ENCODE data around the gene ANKRD9.

Gene ANKRD9

DNA sequence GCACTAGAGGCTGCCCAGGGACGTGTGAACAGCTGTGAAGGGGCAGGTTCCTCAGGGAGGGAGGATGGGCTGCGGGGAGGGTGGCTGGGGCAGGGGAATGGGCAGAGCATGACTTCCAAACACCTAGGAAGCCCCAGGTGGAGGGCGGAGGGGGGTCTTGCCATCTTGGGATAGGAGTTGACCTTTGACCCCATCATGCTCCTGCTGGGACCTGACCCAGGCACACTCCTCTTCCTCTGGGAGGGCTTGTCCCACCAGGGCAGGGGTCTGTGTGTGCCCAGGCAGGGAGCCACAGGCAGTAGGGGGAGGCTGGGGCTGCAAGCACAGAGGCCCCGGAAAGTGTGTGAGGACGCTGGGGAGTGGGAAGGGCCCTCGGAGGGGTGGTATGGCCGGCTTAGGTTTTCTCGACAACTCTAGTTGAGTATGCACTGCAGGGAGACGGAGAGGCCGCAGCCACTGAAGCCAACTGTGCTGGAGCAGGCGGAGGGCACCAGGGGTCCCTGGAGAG lies 3.3 kb upstream of the ANKRD9 start:
- no peak for DNase-seq

GRCh38 chr14:102511538-102511937 lies 2.0 kb upstream of the ANKRD9 start:
- DNase-seq: no peak

DNA sequence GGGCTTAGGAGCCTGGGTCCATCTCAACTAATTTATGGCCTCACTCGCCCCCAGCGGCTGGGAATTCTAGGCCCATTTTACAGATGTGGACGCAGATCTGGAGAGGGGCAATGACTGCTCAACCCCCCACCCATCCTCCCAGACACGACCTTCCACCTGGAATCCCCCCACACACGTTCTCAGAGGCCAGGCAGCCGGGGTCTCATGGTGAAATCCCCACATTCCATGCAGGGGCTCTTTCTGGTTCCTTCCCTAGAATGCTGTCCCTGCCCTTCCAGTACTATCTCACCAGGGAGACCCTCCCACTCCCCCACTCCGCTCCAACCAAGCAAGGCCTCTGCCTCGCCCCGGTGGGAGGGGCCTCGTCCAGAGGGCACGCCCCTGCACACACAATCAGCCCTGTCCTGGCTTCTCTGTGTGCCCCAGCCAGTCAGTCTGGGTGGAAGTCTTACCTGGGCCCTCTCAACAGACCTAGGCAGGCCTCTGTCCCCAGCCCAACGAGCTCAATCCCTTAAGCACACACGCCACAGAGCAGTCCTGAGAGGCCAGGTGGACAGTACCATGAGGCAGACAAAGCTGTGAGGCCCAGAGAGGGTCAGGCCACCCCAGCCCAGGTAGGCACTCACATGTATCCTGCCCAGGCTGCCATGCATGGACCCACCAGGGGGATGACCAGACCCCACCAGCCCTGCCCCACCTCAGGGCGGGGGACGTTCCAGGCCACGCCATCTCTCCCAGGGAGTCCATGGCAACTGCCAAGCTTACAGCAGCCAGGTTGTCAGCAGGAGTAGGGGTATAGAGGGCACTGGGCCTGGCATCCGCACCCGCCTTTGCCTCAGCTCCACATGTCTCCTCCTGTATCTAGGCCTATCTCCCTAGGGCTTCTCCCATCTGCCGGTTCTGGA lies 1.3 kb upstream of the ANKRD9 start:
- no peak for DNase-seq

DNA sequence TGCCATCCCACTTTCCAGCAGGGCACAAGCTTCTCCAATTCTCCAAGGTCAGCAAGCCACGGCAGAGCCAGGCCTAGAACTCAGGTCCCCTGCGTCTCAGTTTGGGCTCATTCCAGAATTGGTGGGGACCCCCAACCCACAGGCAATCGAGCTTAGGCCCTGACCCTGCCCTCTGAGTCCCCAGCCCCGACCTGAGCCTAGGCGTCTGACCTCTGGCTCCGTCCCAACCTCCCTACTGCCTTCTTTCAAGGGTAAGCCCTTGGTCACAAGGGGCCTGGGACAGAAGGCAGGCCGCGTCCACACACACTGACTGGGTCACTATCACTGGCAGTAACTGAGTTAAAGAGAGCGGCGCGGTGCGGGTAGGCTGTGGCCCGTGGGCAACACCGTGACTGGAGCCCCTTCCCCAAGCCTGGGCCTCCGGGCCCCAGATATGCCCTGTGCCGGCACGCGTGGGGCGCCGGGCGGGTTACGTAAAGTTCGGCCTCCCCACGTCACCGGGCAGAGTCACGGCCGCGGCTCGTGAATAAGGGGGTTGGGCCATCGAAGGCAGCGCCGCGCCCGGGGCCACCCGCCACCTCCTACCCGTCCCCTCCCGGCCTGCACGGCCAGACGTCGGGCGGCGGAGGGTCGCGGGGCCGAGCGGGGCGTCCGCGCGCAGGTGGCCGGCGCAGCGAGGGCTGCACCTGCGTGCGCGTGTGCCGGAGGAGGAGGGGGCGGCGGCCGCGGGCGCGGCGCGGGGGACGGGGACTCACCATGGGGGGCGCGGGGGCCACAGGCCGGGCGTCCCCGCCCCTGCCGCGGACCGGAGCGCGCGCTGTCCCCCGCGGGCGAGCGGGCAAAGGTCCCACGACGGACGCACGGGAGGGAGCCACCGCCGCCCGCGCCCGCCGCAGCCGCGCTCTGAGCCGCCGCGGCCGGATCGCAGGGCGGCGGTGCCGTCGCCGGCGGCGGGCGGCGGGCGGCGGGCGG lies 516 bp downstream of the ANKRD9 start:
- no peak for DNase-seq

DNA sequence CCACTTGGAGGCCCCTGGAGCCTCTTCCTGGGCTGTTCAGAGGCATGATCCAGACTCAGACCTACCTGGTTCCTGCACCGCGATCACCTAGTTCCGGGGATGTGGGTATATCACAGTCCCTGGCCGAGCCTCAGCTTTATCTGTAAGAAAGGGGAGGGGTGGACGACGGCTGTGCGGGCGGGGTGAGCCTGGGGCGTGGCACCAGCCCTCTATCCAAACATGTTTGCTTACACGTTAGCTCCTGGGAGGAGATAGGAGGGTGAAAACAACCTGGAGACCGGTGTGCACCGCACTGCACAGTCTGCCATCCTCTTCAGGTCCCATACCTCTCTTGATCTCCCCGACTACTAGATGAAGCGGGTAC lies 1.2 kb downstream of the ANKRD9 start:
- DNase-seq: no peak

GRCh38 chr14:102507857-102508312 lies 1.7 kb downstream of the ANKRD9 start:
- DNase-seq: no peak

DNA sequence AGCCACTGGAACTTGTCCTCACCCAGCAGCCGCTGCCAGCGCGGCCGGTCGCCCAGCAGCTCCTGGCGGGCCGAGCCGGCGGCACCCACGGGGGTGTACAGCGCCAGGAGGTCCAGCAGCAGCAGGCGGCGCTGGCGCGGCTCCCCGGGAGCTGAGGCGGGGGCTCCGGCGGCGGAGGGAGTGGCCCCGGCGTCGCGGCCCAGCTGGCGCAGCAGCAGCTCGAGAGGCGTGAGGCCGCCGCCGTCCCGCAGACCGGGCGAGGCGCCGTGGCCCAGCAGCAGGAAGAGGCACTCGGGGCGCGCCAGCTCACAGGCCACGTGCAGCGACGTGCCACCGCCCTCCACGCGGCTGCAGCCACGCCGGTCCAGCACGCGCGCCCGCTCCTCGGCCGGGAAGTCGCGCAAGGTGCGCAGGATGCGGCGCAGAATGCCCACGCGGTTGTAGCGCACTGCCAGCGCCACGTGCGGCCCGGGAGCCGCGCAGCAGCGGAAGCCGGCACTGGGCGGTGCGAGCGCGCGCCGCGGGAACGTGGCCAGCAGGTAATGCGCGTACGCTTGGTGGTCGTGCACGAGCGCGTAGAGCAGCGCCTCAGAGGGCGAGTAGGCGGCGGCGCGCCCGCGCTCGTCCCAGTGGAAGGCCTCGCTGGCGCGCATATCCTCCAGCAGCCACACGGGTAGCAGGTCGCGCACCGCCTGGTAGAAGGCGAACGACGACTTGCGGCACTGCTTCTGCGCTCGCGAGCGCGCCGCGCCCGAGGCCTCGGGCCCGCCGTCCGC lies 2.3 kb downstream of the ANKRD9 start:
- peak; percentile 19 for DNase-seq

- no peak for DNase-seq
These were observed 3.0 kb downstream of the ANKRD9 start for GRCh38 chr14:102506626-102506925.

DNA sequence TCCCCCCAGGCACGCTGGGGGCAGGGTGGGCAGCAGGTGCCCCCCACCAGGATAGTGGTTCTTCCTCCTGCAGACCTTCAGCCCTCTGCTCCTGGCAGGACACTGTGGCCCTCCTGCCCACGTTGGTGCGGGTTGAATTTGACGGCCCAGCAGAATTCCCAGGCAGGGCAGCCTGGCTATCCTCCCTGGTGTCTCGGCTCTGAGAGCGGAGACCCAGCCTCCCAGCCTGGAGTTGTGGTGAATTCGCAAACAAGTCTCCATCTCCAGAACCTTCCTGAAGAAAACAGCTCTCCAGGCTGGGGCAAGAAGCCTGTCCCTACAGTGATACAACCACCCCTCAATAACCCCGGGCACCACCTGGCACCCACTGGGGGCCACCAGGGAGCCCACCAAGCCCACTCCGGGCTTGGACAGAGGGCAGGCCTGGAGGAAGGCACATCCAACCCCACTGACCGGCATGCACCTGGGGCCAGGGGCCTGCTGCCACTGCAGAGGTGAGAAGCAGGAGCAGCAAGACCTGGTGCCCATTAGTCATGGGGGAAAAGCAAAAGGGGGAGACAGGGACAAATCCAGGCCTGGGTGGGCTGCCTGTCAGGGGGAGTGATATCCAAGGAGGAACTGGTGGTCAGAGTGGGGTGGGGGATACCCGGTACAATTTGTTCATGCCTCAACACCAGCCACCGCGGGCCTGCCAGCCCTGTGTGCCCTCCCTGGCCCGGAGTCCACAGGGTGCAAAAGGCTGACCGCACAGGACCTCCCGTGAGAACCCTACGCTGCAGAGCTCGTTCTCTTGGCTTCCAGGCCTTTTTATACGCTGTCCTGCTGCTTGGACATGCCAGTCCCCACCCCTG lies 3.6 kb downstream of the ANKRD9 start:
- no peak for DNase-seq

DNA sequence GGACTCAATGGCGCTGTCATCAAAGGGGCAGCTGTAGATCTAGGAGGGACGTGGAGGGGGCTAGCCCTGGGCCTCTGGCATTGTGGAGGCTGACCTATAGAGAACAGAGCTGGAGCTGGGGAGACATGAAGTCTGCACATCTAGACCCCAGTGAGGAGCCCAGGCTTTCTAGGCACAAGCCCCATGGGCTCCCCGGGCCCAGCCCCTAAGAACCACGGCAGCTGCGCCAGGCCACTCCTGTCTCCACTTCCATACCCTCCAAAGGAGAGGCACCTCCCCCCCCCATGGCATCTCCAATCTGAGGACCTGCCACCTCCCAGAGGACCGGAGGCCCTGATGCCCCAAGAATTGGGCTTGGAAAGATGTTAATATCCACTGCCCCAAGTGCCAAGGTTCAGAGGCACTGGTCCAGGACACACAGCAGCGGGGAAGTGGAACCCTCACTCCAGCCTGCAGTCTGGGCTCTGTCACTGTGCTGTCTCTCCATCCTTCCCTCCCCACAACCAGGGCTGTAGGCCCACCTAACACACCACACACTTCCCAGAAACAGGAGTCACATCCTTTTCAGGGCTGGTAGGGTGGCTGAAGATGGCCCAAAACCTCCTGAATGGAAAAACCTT lies 4.5 kb downstream of the ANKRD9 start:
- DNase-seq: no peak

GRCh38 chr14:102504328-102504999 lies 5.1 kb downstream of the ANKRD9 start:
- no peak for DNase-seq

DNA sequence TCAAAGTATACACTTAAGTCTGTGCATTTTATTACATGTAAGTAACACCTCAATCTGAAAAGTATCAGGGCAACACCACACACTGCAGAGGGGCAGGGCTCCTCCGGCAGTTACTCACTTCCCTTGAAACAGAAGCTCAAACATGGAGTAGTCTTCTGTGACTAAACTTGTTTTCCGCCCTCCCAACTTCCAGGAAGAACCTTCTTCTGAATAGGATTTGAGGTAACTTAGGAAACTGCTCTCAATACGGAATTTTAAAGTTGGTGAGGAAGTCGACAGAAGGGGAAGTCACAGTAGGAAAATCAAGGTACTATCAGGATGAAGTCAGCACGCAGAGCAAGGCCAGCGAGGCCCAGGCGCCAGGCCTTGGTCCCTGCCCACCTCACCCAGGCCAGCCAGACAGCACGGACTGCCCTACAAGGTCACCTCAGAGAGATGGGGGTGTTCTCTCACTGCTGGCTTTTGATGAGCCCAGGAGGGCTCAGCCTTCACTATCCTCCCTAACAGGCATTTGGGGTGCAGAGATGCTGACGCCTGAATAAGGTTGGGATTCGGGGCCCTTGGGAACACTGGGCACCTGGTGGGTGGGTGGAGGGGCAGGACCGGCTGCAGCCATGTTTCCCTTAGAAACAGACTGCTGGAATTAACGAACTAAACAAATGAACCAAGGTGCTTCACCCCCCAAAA lies 5.8 kb downstream of the ANKRD9 start:
- DNase-seq: no peak

GRCh38 chr14:102502571-102502970 lies 7.0 kb downstream of the ANKRD9 start:
- no peak for DNase-seq

DNA sequence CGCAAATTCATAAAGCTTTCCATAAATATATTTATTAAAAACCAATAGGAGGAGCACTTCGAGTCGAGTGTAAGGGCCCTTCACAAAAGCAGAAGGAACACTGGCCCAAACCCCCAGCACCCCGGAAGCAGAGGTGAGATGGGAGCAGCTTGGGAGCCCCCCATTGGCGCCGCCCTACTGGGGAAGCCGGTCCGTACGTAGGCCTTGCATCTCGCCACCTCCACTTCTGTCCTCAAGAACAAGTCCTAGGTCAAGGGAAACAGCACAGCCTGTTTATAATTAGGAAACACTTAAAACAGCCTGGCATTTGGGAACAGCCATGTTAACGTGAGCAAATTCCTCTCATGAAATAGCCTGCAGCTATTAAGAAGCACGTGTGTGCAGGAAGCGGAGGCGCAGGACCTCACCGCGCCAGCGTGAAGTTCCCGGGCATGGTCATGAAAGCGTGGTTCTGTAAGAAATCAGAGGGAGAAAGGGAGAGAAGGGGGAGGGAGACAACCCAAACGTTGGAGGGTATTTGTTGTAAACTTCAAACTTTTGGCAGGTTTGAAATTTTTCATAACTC lies 7.7 kb downstream of the ANKRD9 start:
- DNase-seq: no peak

DNA sequence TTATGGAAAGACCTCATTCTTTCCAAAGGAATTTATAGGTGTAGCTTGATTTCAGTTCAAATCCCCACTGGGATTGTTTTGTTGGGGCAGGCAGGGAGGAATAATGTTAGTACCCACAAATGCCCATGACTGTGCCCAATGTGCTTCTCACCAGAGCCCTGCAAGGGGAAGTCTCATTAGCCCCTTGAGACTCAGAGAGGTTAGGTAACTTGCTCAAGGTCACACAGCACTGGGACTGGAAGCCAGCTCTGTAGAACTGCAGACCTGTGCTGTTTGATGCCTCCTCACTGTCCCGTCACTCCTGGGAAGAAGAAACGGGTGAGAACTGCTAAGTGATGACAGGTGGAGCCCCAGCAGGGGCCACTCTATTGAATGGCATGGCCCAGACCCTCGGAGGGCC lies 8.9 kb downstream of the ANKRD9 start:
- no peak for DNase-seq

DNA sequence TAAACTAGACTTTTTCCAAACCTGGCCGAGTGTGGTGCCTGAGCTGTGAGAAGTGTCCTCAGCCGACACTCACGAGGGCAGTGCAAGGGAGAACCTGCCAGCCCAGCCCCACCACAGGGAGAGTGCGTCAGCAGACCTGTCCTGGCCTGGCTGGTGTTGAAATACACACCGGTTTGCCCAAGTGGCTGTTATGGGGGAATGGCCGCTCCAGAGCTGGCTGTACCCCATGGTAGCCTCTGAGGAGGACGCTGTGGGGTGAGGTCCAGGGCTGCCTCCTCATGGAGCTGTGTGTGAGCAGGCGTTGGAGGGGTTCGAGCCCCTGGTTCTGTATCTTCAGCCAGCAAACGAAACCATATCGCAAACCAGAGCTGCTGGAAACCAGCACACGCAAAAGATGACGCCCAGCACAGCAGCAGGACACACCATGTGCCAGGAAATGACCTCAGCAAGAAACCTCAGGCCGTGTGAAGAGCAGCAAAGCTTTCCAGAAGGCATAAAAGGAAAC lies 9.4 kb downstream of the ANKRD9 start:
- peak; percentile 59 for DNase-seq

DNA sequence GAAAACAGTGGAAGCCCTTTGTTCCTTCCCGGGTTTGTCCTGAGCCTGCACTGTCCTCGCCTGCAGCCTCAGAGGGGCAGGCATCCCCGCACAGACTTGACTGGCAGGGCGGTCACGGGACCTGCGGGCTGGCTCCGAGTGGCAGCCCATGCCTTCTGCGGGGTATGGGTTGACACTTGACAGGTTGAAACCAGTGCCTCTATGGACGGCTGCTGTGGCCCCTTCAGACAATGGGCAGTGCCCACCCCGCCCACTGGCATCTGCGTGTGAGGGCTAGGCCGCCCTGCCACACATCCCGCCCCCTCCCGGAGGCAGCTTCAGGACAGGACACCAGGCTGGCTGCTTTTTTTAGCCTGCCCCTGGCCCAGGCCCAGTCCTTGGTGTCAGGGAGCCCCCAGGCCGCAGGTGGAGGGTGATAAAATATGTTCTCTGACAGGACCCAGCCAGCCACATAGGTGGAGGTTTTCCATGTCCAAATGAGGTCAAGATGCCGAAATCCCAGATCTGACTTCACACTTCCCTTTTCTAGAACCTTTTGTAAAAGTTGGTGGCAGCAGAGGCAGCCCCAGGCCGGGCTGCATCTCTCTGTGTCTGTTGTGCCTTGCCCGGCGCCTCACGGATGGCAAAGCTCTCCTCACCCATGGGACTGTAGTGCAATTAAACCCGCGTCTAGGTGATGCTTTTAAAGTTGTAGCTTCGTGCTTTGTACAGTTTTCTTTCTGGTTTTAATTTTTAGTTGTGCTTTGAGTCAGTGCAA lies 10.0 kb downstream of the ANKRD9 start:
- no peak for DNase-seq

DNA sequence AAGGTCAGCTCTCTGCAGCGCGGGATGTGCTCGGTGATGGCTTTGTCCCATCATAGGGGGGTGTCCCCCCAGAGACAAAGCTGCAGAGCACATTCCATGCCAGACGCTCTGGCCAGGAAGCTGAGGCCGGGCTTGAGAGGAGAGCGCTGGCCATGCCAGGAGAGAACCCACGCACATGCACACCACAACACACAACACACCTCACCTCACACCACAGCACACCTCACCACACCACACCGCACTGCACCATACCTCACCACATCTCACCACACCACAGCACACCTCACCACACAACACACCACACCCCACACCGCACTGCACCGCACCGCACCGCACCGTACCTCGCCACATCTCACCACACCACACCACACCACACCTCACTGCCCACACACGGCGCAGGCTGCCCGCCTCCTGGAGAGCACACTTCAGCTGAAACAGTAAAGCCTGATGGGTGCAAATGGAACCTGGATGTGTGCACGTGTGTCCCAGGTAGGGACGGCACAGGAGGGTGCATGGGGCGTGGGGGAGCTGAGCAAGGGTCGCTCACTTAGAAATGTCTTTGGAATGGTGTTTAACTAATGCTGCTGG lies 10.8 kb downstream of the ANKRD9 start:
- DNase-seq: no peak

Measured in fibroblast of skin of abdomen (primary cell).